HG02763 (cell line): ENCODE measurements around the gene UPF1.
"Not testable (repeated sequence)": the region's sequence is repeated elsewhere in the genome, so short reads cannot be mapped to it uniquely, and the experiment has no call there.

Source experiments
- ATAC-seq: cut with Tn5 transposase; IDR thresholded peaks from one replicate; pipeline ENCODE4 v1.9.1; 2021; ENCODE audit warnings: mild to moderate bottlenecking, moderate library complexity; ENCODE audit not compliant: unreplicated experiment

The UPF1 gene

DNA sequence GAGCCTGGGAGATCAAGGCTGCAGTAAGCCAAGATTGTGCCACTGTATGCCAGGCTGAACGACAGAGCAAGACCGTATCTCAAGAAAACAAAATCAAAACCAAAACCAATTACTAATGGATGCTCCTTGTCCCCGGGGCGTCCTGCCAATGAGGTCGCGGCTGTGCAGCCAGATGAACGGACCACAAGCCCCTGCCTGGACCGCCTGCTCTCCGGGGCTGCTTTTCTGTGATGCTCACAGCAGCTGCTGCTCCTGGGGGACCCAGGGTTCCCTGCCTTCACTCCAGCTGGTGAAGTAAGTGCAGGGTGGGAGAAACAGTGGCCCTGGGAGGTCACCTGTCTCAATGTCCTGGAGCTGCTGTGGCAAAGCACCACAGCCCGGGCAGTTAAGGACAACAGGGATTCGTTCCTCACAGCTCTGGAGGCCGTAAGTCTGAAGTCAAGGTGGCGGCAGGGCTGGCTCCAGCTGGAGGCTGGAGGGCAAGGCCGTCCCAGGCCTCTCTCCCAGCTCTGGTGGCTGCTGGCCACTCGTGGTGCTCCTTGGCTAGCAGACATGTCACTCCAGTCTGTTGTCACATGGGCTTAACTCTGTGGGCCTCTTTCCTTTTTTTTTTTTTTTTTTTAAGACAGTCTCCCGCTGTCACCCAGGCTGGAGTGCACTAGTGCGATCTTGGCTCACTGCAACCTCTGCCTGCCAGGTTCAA is 77.3 kb downstream of the UPF1 start:
- ATAC-seq, result no peak

DNA sequence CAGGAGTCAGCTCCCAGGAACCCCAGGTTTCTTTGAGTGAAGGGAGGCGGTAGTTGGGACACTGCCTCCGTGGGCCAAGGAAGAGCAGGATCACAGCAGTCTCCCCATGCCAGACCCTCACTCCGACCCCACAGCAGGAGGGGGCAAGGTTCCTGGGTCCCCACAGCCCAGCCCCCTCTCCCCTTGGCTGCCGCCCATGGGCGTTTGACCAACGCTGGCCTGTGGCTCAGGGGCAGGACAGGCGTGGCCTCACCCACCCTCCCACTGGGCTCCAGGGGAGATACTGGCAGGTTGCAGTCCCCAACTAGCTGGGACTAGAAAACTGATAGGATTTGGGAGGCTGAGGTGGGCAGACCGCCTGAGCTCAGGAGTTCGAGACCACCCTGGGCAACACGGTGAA is 78.3 kb downstream of the UPF1 start:
- ATAC-seq, result no peak

DNA sequence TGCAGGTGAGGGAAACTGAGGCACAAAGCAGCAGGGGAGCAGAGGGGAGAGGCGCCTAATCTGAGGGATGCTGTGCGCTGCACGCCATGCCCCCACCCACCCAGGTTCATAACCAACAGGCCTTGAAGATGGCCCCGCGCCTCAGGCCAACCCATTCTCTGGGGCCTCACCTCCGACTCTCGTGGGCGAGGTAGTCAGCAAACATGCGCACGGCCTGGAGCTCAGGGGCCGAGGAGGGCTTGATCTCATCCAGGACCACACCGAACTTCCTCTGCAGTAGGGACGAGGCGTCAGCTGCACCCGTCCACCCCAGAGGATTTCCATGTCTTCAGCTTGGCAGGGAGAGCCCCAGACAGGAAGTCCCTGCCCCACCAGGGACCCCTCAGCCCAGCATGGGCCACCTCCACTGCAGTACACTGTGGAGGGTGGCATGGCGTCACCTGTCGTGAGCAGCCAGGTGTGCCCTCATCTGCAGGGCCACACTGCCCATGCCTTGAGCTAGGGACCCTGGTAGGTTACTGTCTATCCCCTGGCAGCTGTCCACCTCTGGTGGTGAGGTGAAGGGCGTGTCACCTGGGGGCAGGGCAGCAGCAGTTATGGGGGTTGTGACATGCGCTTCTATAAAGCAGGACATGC is 79.2 kb downstream of the UPF1 start:
- ATAC-seq, result no peak

DNA sequence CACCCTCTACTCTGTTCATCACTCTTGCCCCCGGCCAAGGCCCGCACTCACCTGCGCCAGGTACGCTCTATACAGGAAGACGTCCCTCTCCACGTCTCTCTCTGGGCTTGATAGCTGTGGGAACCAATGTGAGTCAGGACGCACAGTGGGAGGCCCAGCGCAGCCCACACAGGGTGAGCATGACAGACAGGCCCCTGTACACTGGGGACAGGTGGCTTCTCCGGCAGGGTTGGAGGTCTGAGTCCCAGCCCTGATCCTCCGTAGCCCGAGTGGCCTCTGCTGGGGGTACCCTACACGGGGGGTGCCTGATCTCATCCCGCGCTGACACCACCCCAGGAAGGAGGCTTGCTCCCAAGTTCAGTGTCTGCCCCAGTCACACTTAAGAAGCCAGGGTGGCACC is 81.2 kb downstream of the UPF1 start:
- no peak for ATAC-seq

DNA sequence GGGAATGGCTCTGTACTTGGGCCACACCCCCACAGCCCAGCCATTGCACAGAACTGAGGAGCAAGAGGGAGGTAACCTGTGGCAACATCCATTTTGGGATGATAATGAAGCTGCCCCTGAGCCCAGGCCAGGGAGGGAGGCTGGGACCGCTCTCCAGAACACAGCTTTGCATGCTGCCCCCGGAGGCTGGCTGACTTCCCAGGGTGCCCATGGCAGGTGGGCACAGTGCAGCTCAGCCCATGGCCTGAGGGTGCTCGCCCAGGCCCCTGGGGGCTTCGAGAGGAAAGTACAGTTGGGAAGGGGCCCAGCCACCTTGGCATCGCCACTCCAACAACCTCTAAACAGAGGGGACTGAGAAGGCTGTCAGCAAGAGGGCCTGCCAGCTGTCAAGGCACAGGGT is 81.7 kb downstream of the UPF1 start:
- ATAC-seq, result no peak

DNA sequence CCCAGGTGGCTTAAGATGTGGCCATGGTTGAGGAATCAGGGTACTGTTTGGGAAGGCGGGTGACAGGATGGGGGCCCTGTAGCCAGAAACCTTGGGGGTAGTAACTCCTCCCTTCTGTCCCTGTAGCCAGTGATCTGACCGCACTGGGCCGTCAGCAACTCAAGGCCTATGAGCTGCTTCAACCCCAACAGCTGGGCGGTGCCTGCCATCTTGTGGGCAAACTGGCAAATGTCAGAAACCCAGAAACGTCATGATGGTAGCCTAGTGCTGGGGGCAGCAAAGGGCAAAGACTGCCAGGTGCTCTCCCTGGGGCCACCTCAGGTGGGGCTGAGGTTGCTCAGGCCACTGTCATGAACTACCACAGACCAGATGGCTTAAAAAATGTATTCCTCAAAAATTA is 83.9 kb downstream of the UPF1 start:
- ATAC-seq, result no peak

DNA sequence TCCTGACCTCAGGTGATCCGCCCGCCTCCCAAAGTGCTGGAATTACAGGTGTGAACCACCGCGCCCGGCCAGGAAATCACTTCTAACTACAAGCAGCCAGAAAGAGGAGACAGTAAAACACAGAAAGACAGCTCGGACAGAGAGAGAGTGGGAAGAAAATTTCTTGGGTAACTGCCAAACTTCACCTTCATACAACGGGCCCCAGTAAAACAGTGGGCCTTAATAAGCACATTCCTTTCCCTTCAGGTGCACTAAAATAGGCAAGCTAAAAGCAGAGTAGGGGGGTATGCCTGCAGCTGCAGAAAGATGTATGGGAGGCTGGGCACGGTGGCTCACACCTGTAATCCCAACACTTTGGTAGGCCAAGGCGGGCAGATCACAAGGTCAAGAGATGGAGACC is 85.8 kb downstream of the UPF1 start:
- ATAC-seq, result not testable (repeated sequence)
